AG04450 (cell line): ENCODE measurements around the gene SLC17A2. TPM values are rescaled to one million over a fixed set of nuclear protein-coding genes. Genes with fewer than 3 reads are reported as not detected.

Source experiments
- CTCF ChIA-PET: fragments of 300-600, 350-600 bp; formaldehyde crosslinking; extraction: SDS; loops from one replicate; lab custom pipeline; 2022; ENCODE audit warnings: antibody characterized with exemption, inconsistent platforms; lab: Charles Lee
- POLR2A ChIA-PET: fragments of 350-600 bp; formaldehyde crosslinking; extraction: SDS; loops from one replicate; lab custom pipeline; 2021; ENCODE audit warnings: antibody characterized with exemption, inconsistent platforms; lab: Yijun Ruan, JAX
- DNase-seq: peaks from one replicate; pipeline ENCODE4 v3.0.0-alpha.2; 2011; ENCODE audit warnings: low read depth, low spot score
- H3K27ac ChIP-seq: one replicate; pipeline ENCODE4 v1.5.1; 2012; ENCODE audit warnings: low read depth, low read length, control low read depth
- H3K27me3 ChIP-seq: one replicate; pipeline ENCODE4 v1.6.0; 2012; ENCODE audit warnings: low read length; ENCODE audit not compliant: control insufficient read depth, insufficient read depth
- H3K4me3 ChIP-seq: 2 replicates; pipeline ENCODE4 v1.5.1; 2011; ENCODE audit warnings: mild to moderate bottlenecking, low read depth, low read length, control low read depth
- H3K9me3 ChIP-seq: 2 replicates; pipeline ENCODE4 v1.5.1; 2012; ENCODE audit warnings: low read length; ENCODE audit not compliant: control insufficient read depth, insufficient read depth
- polyA plus RNA-seq: library from polyadenylated mRNA; depleted of rRNA; stranded (reverse); fragments of >200 nt; gene quantifications from 2 replicates; pipeline ENCODE4 v1.2.3, GENCODE V29; 2011; rRNA removed
- TF ChIP-seq, protein P1 (sequence below): IDR thresholded peaks from 2 replicates; pipeline ENCODE4 v1.5.1; 2011; ENCODE audit warnings: low read depth, low read length, control low read depth, inconsistent platforms

SLC17A2 gene
- polyA plus RNA-seq, 1 experiment = not detected

DNA sequence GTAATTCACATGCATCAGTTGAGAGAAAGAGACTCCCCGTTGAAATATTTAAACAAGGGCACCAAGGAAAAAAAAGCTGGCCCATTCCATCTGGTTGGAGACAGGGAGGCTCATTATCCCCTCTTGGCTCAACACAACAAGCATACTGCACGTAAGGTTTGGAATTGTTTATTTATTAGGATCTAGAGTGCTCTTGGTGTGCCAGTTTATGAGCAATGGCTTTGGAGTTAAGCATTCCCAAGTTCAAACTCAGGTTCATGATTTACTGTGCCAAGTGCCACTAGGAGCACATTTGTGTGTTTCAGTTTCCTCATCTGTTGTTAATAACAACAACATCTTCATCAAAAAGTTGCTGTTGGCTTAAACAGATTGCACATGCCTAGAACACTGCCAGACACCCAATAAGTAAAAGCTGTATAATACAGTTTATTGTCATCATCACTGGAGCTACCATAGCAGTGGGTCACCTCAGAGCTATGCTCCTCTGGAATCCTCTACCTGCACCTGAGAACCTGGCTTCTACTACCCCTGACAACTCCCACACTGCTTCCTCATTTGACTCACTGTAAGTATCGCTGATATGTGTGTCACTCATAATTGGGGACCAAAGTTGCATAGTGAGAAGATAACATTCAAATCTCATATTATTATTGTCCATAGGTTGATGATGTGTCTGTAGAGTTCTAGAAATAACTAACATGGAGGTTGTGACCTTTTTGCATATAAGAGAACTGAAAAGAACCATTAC, 61.9 kb downstream of the SLC17A2 start:
- TF ChIP-seq, protein P1, sequence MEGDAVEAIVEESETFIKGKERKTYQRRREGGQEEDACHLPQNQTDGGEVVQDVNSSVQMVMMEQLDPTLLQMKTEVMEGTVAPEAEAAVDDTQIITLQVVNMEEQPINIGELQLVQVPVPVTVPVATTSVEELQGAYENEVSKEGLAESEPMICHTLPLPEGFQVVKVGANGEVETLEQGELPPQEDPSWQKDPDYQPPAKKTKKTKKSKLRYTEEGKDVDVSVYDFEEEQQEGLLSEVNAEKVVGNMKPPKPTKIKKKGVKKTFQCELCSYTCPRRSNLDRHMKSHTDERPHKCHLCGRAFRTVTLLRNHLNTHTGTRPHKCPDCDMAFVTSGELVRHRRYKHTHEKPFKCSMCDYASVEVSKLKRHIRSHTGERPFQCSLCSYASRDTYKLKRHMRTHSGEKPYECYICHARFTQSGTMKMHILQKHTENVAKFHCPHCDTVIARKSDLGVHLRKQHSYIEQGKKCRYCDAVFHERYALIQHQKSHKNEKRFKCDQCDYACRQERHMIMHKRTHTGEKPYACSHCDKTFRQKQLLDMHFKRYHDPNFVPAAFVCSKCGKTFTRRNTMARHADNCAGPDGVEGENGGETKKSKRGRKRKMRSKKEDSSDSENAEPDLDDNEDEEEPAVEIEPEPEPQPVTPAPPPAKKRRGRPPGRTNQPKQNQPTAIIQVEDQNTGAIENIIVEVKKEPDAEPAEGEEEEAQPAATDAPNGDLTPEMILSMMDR = no peak

DNA sequence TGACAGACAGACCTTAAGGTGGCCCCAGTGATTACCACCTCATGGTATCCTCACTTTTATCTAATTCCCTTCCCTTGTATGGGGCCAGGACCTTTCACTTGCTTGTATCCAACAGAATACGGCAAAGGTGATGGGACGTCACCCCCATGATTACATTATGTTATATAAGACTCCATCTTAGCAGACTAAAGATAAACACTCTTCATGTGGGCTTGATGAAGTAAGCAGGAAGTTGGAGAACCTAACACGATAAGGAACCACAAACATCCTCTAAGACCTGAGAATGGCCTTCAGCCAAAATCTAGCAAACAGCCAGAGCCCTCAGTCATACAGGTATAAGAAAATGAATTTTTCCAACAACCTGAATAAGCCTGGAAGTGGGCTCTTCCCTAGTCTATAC, 64.5 kb downstream of the SLC17A2 start:
- POLR2A ChIA-PET = no interaction called here
- no peak for DNase-seq
- TF ChIP-seq, protein P1 = no peak
- no peaks in the 10 kb centered on the region for H3K9me3 ChIP-seq
- H3K4me3 ChIP-seq = no peak overlapping the region
- no peak overlapping the region for H3K27ac ChIP-seq
- CTCF ChIA-PET = no interaction called here
- no peaks in the 10 kb centered on the region for H3K27me3 ChIP-seq

More for the DNA sequence above, 61.9 kb downstream of the SLC17A2 start:
- POLR2A ChIA-PET = interaction anchor here (0.6 kb wide), 1 partner anchor 235 kb away, joined by 4 read pairs; a partner anchor contains a TSS
- H3K27ac ChIP-seq = no peak overlapping the region
- H3K4me3 ChIP-seq = no peak overlapping the region
- DNase-seq = no peak
- CTCF ChIA-PET = no interaction called here
- no peaks in the 10 kb centered on the region for H3K9me3 ChIP-seq
- no peaks in the 10 kb centered on the region for H3K27me3 ChIP-seq

DNA sequence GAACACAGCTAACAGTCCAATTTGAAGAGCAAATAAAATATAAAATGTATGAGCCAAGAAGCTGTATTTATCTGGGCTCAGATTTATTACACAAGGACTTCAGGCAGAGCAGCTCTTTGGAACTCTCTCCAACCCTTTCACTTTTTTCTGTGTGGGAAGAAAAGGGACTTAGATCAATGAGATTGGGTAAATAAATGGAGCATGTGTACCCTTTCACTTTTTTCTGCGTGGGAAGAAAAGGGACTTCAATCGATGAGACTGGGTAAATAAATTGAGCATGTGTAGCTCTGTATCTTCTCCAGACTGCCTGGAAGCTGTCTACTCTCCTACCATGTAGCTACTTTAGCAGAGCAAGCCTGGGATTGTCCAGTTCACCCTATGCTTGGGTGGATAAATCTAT, 67.1 kb downstream of the SLC17A2 start:
- ChIA-PET CTCF (no interaction called here), POLR2A (no interaction called here)
- Histone ChIP-seq H3K27me3 (no peaks in the 10 kb centered on the region), H3K4me3 (no peak overlapping the region), H3K9me3 (no peaks in the 10 kb centered on the region), H3K27ac (no peak overlapping the region)
- no peak for DNase-seq
- TF ChIP-seq, protein P1 = no peak

Other genes starting within 250 kb of the SLC17A2 start
- gene SLC17A4, start 175.9 kb downstream of the SLC17A2 start, polyA plus RNA-seq = not detected in 2 replicates
- gene SLC17A1, start 98.6 kb downstream of the SLC17A2 start, polyA plus RNA-seq = not detected in 2 replicates
- 0.04 TPM in 1 of 2 replicates, not detected in the other for gene SLC17A3, start 56.4 kb downstream of the SLC17A2 start, polyA plus RNA-seq
- 8.2 and 9.1 TPM in 2 replicates for gene TRIM38, start 32.1 kb upstream of the SLC17A2 start, polyA plus RNA-seq
- 19.5 and 21.4 TPM in 2 replicates for gene HFE, start 156.7 kb upstream of the SLC17A2 start, polyA plus RNA-seq